AG04449 (cell line): Measurements from ENCODE around the gene ERO1B.

Experiments used
- CTCF ChIA-PET: fragments of 350-600 bp; formaldehyde crosslinking; extraction: SDS; loops from one replicate; lab custom pipeline; 2021; ENCODE audit warnings: antibody characterized with exemption; lab: Yijun Ruan, JAX
- POLR2A ChIA-PET: fragments of 400-600, 350-600 bp; formaldehyde crosslinking; extraction: SDS; loops from one replicate; lab custom pipeline; 2020; ENCODE audit warnings: antibody characterized with exemption, inconsistent platforms; lab: Yijun Ruan, JAX
- DNase-seq: peaks from one replicate; pipeline ENCODE4 v3.0.0-alpha.2; 2010; ENCODE audit warnings: low read depth, low spot score
- H3K4me3 ChIP-seq: 2 replicates; pipeline ENCODE4 v1.5.1; 2011; ENCODE audit warnings: low read depth, mild to moderate bottlenecking, control low read depth, low read length
- TF ChIP-seq, protein P1 (sequence below): IDR thresholded peaks from one replicate; pipeline ENCODE4 v1.5.1; 2011; ENCODE audit warnings: mild to moderate bottlenecking, moderate library complexity, low read length, control low read depth, inconsistent platforms; ENCODE audit not compliant: insufficient read depth; ENCODE audit errors: missing control alignments

The ERO1B gene

DNA sequence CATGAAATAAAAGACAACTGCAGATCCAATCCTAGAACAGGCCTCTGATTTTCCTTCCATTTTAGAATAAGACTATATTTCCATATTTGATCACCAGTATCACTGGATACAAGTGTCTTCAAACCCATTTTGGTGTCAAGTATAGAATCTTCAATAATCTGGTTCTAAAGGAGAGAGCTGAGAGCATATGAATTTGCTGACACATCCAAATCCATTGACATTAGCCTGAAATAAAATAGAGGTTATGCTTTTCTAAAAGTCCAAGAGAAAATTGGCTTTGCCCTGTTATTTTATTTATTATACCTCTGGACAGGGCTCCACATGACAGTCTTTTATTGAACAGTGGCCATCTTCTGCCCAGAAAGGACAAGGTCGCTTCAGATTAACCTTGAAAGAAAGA is 28.6 kb downstream of the ERO1B start:
- no peak for DNase-seq
- CTCF ChIA-PET = no interaction called here
- POLR2A ChIA-PET = no interaction called here
- TF ChIP-seq, protein P1, sequence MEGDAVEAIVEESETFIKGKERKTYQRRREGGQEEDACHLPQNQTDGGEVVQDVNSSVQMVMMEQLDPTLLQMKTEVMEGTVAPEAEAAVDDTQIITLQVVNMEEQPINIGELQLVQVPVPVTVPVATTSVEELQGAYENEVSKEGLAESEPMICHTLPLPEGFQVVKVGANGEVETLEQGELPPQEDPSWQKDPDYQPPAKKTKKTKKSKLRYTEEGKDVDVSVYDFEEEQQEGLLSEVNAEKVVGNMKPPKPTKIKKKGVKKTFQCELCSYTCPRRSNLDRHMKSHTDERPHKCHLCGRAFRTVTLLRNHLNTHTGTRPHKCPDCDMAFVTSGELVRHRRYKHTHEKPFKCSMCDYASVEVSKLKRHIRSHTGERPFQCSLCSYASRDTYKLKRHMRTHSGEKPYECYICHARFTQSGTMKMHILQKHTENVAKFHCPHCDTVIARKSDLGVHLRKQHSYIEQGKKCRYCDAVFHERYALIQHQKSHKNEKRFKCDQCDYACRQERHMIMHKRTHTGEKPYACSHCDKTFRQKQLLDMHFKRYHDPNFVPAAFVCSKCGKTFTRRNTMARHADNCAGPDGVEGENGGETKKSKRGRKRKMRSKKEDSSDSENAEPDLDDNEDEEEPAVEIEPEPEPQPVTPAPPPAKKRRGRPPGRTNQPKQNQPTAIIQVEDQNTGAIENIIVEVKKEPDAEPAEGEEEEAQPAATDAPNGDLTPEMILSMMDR = no peak
- no peak overlapping the region for H3K4me3 ChIP-seq

DNA sequence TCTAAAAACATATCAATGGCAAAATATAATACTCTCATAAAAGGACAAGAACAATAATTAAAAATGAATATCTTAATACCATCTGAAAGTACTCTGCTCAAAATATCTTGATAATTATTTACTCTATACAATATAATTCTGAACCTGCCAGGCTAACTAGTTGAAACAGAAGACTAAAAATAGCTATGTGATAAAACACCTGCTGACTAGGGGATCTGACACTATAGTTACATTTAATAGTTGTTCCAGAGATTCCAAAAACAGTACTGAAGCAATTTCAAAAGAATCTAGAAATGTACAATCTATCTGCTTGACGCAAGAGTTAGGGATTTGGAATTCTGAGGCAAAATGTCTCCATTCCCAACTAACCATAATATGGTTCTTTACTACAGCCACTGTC is 30.2 kb downstream of the ERO1B start:
- H3K4me3 ChIP-seq = no peak overlapping the region
- POLR2A ChIA-PET = no interaction called here
- DNase-seq = no peak
- TF ChIP-seq, protein P1 = no peak
- CTCF ChIA-PET = no interaction called here

DNA sequence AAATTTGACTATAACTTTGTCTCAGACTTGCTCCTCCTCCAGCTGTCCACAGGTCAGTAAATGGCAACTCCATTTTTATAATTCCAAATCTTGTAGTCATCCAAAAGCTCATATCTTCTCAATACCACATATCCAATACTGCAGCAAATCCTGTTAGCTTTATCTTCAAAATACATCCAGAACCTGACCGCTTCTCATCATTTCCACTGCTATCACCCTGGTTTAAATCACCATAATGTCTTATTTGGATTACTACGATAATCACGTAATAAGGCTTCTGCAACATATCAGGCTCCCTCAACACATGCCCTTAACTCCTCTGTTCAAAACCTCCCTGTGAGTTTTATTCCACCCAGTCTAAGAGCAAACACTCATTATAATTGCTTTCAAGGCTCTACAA is 34.5 kb downstream of the ERO1B start:
- ChIA-PET POLR2A (no interaction called here), CTCF (no interaction called here)
- TF ChIP-seq, protein P1 = no peak

GRCh38 chr1:236242568-236242967 is 39.2 kb downstream of the ERO1B start:
- TF ChIP-seq, protein P1 = no peak
- POLR2A ChIA-PET = no interaction called here
- no peak for DNase-seq
- CTCF ChIA-PET = no interaction called here
- H3K4me3 ChIP-seq = no peak overlapping the region

More for the DNA sequence above, 34.5 kb downstream of the ERO1B start:
- no peak for DNase-seq
- H3K4me3 ChIP-seq = no peak overlapping the region

- CTCF ChIA-PET = no interaction called here
These were observed 41.1 kb downstream of the ERO1B start for GRCh38 chr1:236240675-236241074.

GRCh38 chr1:236239092-236239585 is 42.6 kb downstream of the ERO1B start:
- TF ChIP-seq, protein P1 = no peak
- ChIA-PET CTCF (interaction anchor here (1.4 kb wide), 1 partner anchor 27 kb away, joined by 4 read pairs; no protein-coding TSS in a partner anchor), POLR2A (no interaction called here)
- H3K4me3 ChIP-seq = no peak overlapping the region
- DNase-seq = no peak

More at GRCh38 chr1:236240675-236241074, 41.1 kb downstream of the ERO1B start:
- POLR2A ChIA-PET = no interaction called here
- DNase-seq = no peak
- H3K4me3 ChIP-seq = no peak overlapping the region
- TF ChIP-seq, protein P1 = no peak
